NCI-H2227 (cell line): ENCODE results near the gene SMG9.
A peak's percentile ranks its signal among the peaks of the same experiment; 100 is the strongest.

Experiments used
- DNase-seq: peaks from one replicate; lab custom pipeline; 2025; ENCODE audit not compliant: unreplicated experiment; lab: John Stamatoyannopoulos, UW

Gene SMG9

DNA sequence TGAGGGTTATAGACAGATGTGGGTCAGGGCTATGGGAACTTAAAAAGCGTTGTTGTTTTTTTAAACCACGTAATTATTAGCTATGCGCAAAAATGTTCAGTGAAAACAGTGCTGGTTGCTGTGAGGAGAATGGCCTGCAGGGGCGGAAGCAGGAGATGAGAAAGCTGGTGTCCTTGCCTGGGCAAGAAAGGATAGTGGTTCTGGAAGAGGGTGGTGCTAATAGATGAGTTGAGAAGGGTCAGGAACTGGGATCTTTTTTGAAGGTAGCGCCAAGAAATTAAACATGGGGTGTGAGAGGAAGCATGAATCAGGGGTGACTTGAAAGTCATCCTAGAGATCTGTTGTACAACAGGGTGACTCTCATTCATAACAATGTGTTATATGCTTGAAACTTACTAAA lies 4.8 kb upstream of the SMG9 start:
- DNase-seq, result peak; percentile 44

GRCh38 chr19:43755256-43755801 lies 567 bp upstream of the SMG9 start:
- peak; percentile 86 for DNase-seq

GRCh38 chr19:43754253-43754502 lies 584 bp downstream of the SMG9 start:
- DNase-seq, result no peak

- no peak for DNase-seq
Measured at GRCh38 chr19:43752287-43752875, 2.4 kb downstream of the SMG9 start.

- no peak for DNase-seq
Measured at GRCh38 chr19:43751466-43752220, 3.1 kb downstream of the SMG9 start.

DNA sequence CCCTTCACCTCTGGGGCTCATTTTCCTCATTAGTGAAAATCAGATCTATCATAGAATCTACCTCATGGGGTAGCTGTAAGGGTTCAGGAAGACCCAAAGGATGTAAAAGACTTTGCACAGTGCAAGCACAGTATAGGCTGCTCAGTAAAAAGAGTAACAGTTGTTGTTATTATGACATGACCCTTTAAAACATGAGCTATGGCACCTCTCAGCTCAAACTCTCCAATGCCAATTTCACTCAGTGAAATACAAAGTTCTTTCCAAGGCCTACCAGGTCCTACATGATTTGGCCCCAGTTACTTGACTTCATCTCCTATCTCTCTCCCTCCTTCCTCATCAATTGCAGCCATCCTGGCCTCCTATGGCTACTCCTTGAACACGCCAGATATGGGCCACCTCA lies 4.9 kb downstream of the SMG9 start:
- DNase-seq, result no peak

- DNase-seq, result no peak
Measured at GRCh38 chr19:43749152-43749551, 5.6 kb downstream of the SMG9 start.

DNA sequence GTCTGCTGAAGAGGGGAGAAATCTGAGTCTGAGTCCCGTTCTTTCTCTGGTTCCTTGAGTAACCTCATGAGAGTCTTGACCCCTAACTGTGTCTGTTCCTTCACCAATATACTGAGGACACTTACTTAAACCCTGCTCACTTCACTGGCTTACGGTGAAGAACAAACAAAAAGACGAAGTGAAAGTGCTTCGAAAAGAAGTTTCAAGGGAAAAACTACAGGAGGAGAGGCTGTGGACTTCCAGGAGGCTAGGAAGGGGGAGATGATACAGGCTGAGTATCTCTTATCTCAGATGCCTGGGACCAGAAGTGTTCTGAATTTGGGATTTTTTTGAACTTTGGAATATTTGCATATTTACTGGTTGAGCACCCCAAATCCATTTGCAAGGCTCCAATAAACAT lies 6.1 kb downstream of the SMG9 start:
- DNase-seq, result no peak

DNA sequence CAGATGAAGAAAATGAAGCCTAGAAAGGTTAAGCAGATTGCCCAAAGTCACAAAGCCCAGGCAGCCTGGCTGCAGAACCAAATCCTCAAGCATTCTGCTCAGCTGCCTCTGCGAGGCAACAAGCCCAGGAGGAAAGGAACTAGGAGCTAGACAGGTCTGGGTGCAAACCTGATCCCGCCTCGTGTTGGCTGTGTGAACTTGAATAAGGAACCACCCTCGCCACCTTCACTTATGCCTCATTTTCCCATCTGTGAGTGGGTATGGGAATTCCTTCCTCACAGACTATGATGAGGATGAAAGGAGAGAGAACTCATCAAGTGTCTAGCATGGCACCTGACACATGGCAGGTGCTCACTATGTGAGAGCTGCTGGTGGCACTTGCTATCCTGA lies 6.6 kb downstream of the SMG9 start:
- DNase-seq, result no peak

DNA sequence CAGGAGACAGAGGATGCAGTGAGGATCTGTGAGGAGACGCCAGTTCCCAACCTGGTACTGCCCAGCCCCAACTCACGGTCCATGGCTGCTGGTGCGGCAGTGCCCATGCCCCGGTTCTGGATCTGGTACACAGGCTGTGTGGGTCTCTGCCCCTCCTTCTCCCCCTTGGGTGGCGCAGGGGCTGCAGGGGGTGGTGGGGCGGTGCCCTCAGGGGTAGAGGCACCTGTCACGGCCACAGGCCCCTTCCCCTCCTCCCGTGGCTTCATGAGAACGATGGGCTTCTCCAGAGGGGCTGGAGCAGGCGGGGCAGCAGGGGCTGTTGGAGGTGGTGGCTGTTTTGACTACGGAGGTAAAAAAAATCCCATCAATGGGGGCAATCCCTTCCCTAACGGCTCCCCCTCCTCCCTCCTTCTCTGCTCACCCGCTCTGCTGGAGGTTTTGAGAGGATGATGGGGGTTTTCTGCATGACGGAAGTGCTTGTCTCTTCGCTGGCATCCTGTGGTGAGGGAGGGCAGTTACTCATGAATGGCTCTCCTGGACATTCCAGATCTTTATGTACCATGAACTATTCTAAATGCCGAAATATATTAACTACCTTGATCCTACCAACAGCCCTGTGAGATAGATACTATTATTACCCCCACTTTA lies 7.1 kb downstream of the SMG9 start:
- no peak for DNase-seq

DNA sequence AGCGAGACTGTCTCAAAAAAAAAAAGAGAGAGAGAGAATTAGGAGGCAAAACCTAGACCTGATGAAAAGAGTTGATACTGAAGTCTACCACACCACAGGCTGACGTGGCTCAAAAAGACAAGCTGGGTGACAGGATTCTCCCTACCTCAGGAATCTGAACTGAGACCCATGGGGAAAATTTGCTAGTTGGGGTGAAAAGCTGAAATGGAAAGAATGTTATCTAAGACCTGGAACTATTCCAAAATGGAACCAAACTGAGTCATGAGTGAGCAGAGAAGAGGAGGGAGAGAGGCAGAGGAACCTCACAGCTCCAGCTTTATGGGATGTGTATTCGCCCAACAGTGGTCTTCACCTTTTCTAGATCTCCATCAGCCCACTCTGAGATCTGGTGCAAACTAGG lies 11.7 kb downstream of the SMG9 start:
- no peak for DNase-seq

DNA sequence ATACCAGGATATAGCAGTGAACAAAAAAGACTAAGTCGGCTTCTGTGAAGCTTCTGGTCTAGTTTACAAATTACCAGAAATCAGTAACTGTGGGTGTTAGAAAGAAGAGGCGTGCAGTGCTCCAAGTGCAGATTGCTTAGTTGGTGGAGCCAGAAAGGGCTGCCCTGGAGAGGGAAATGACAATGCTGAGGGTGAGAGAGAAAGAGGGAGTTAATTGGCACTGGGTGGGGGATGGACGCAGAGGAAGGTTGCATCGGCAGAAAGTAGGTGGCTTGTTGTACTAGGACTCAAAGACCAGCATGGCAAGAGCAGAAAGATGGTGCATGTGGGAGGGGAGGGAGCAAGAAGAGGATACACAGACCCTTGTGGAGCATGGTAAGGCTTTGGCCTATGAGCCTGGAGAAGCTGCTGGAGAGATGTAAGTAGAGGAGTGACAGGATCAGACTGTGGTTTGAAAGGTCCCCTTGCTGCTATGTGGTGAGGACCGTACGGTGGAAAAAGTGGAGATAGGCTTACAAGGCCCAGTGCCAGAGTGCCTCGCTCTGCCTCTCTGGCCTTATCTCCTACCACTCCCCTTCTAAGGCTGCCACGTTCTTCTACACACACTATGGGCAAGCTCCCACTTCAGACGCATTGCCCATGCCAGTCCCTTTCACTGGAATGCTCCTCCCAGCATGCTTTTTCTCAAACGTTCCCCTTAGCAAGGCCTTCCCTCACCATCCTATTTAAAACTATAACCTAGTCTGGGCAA lies 13.5 kb downstream of the SMG9 start:
- no peak for DNase-seq

DNA sequence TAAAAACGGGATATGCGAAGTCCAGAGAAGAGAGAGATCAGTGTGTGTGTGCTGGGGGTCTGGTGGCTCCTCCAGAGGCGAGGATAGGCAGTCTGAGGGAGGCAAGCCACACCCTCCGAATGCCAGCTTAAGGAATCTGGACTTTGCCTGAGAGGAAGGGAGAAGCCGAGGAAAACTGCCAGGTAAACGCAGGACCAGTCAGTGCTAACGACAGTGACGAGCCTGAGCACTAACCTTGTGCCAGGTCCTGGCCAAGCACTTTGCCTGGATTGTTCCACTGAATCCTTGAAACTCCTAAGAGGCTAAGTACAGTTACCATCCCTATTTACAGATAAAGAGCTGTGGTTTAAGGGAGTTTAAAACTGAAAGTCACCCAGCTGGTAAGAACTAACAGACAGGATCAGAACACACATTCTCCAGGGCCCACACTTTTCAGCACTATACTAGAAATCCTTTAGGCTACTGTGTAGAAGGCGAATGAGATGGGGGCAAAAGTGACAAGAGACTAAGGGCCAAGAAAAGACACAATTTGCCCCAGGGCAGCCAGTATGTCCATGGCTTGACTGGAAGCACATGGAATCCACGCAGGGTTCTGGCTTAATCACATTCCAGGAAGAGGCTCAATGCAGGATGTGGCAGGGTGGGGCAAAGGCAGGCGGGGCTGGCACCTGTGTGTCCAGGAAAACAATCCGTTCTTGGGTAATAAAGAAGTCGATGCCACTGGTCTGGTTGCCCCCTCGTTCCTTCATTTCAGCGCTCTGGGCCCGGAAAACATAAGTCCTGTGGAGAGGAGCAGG lies 15.1 kb downstream of the SMG9 start:
- no peak for DNase-seq

DNA sequence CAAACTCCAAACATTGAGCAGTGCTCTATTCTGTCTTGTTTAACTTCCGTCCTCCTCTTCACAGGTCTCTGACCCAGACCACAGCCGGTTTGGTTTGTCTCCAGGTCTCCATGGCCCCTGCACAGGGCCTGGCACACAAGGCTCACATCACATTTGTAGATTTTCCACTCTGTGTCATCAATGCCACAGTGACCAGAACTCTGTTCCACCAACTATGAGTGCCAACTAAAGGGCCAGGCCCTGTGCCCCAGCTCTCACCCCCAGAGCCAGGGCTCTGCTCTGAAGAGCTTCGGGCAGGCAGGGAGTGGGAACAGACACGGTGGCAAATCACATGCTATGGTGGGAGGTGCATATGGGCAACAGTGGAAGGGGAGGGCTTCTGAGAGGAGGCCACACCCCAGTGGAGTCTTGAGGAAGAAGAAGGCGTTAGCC lies 16.0 kb downstream of the SMG9 start:
- no peak for DNase-seq

- DNase-seq, result no peak
Measured at GRCh38 chr19:43735957-43736356, 18.8 kb downstream of the SMG9 start.

DNA sequence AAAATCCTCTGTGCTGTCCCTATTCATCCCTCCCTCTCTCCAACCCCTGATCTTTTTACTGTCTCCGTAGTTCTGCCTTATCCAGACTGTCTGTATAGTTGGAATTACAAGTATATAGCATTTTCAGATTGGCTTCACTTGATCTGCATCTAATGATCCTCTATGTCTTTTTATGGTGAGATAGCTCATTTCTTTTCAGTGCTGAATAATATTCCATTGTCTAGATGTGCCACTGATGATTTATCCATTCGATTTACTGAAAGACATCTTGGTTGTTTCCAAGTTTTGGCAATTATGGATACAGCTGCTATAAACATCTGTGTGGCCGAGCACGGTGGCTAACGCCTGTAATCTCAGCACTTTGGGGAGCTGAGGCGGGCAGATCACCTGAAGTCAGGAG lies 19.7 kb downstream of the SMG9 start:
- no peak for DNase-seq

DNA sequence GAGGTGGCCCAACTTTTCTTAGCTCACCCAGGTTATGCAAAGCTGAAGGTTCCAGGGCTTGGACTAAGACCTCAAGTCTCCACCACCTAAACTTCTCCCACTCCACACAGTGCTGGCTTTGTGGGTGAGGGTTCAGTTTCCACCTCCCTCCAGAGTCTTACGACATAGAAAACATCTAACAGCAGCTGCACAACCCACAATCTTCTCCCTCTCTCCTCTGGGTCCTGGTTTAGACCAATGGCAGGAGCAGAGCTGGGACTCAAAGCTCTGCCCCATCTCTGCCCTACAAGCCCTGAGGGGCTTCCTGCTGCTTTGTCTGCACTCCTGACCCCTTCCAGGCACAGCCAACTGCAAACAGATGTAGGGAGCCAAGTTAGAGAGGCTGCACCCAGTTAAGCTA lies 22.9 kb downstream of the SMG9 start:
- DNase-seq, result no peak

DNA sequence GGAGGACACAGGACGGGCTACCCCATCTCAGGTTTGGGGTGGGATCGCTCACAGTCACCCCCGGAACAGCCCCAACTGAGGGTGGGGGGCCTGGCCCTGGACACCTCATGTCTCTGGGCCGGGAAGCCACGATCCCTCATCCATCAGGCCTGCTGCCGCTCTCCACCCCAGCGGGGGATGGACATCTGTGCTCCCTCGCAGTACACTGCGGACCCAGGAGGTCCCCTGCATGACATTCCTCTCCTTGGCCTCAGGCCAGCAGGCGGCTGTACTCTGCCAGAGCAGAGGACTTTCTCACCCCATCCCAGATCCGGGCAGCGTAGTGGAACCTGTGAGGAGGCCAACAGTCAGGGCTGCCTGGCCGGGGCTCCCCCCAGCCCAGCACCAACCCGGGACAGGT lies 23.4 kb downstream of the SMG9 start:
- DNase-seq, result no peak

GRCh38 chr19:43729919-43730318 lies 24.8 kb downstream of the SMG9 start:
- DNase-seq, result no peak

- DNase-seq, result no peak
Measured at GRCh38 chr19:43727593-43727853, 27.2 kb downstream of the SMG9 start.
